ENCODE measurements around the gene RCAN2.

GRCh38 chr6:46528961-46529750, 37.9 kb upstream of the RCAN2 start:
- TF ChIP-seq CTCF (IDR thresholded peaks at IDR 0.05) (no peak), EZH2 (IDR thresholded peaks at IDR 0.05; ENCODE audit: borderline replicate concordance, insufficient read depth, low read depth, low read length, poor library complexity, severe bottlenecking) (no peak)

Measured in B cell (primary cell).